Mucosa of stomach (tissue), 1 donor: ENCODE results near the gene OR56A3.
"Not testable (repeated sequence)": the region's sequence is repeated elsewhere in the genome, so short reads cannot be mapped to it uniquely, and the experiment has no call there.

Source experiments
- H3K27me3 ChIP-seq: one replicate; pipeline ENCODE4 v1.7.0; 2013; ENCODE audit warnings: mild to moderate bottlenecking, low read length; ENCODE audit not compliant: control insufficient read depth, insufficient read depth
- H3K36me3 ChIP-seq: one replicate; pipeline ENCODE4 v1.7.0; 2013; ENCODE audit warnings: low read length; ENCODE audit not compliant: control insufficient read depth, insufficient read depth
- H3K4me1 ChIP-seq: one replicate; pipeline ENCODE4 v1.7.0; 2013; ENCODE audit warnings: mild to moderate bottlenecking, low read length; ENCODE audit not compliant: control insufficient read depth, insufficient read depth
- H3K4me3 ChIP-seq: one replicate; pipeline ENCODE4 v1.7.0; 2013; ENCODE audit warnings: low read length
- H3K9ac ChIP-seq: one replicate; pipeline ENCODE4 v1.7.0; 2013; ENCODE audit warnings: mild to moderate bottlenecking, low read length, moderate library complexity
- H3K9me3 ChIP-seq: one replicate; pipeline ENCODE4 v1.7.0; 2013; ENCODE audit warnings: mild to moderate bottlenecking, low read length, moderate library complexity; ENCODE audit not compliant: control insufficient read depth
- donor health status: Pancreatic carcinoma.

Gene OR56A3

DNA sequence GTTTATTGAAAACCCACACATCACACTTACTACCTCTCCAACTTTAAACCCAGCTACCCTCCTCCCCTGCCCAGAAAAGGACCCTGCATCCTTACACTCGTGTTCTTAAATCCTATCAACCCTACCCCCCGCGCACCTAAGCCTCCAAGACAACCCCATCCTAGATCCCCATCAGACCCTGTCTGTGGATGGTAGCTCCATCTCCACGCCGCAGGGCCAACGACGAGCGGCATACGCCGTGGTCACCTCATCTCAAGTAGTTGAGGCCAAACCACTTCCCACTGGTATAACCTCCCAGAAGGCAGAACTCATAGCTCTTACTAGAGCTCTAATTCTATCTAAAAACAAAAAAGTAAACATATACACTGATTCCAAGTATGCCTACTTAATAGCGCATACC lies 9.4 kb upstream of the OR56A3 start:
- no peaks in the 10 kb centered on the region for H3K36me3 ChIP-seq
- no peak overlapping the region for H3K9ac ChIP-seq
- H3K9me3 ChIP-seq: no peaks in the 10 kb centered on the region
- H3K4me3 ChIP-seq: no peak overlapping the region
- H3K4me1 ChIP-seq: no peaks in the 10 kb centered on the region
- no peaks in the 10 kb centered on the region for H3K27me3 ChIP-seq

- Histone ChIP-seq H3K4me3 (no peak overlapping the region), H3K36me3 (no peaks in the 10 kb centered on the region), H3K27me3 (no peaks in the 10 kb centered on the region), H3K9me3 (no peaks in the 10 kb centered on the region), H3K4me1 (no peaks in the 10 kb centered on the region), H3K9ac (no peak overlapping the region)
Measured at GRCh38 chr11:5933116-5933515, 8.9 kb upstream of the OR56A3 start.

GRCh38 chr11:5937868-5938602 lies 4.0 kb upstream of the OR56A3 start:
- Histone ChIP-seq H3K4me1 (no peaks in the 10 kb centered on the region), H3K9me3 (no peaks in the 10 kb centered on the region), H3K4me3 (no peak overlapping the region), H3K27me3 (no peaks in the 10 kb centered on the region), H3K9ac (no peak overlapping the region), H3K36me3 (no peaks in the 10 kb centered on the region)

- no peak overlapping the region for H3K4me3 ChIP-seq
- H3K9me3 ChIP-seq: no peaks in the 10 kb centered on the region
- H3K4me1 ChIP-seq: no peaks in the 10 kb centered on the region
- no peaks in the 10 kb centered on the region for H3K27me3 ChIP-seq
- no peak overlapping the region for H3K9ac ChIP-seq
- H3K36me3 ChIP-seq: no peaks in the 10 kb centered on the region
Measured at GRCh38 chr11:5938603-5938965, 3.5 kb upstream of the OR56A3 start.

GRCh38 chr11:5940748-5941147 lies 1.3 kb upstream of the OR56A3 start:
- H3K36me3 ChIP-seq: no peaks in the 10 kb centered on the region
- no peaks in the 10 kb centered on the region for H3K4me1 ChIP-seq
- no peak overlapping the region for H3K4me3 ChIP-seq
- H3K9me3 ChIP-seq: no peaks in the 10 kb centered on the region
- no peaks in the 10 kb centered on the region for H3K27me3 ChIP-seq
- no peak overlapping the region for H3K9ac ChIP-seq

DNA sequence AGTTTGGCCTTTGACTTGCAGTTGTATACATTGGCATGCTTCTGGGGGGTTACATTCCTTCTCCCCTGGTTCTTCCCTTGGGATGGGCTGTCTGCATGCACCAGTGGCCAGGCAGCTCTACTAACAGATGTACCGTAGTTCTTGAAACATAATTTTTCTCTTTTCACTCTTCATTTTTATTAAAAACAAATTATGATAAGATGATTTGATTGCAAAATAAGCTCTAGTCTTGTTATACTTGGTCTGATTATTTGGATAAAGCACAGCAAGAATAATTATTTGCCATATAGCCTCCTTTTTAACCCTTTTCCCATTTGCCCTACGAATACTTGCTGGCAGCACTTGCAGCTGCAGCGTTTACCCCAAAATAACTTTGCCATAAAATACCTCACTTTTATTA lies 13.5 kb downstream of the OR56A3 start:
- Histone ChIP-seq H3K4me3 (no peak overlapping the region), H3K9ac (no peak overlapping the region), H3K9me3 (no peaks in the 10 kb centered on the region), H3K27me3 (no peaks in the 10 kb centered on the region), H3K4me1 (no peaks in the 10 kb centered on the region), H3K36me3 (no peaks in the 10 kb centered on the region)

- not testable (repeated sequence) for H3K27me3 ChIP-seq, H3K4me3 ChIP-seq, H3K4me1 ChIP-seq, H3K36me3 ChIP-seq, H3K9me3 ChIP-seq, H3K9ac ChIP-seq
Measured at GRCh38 chr11:5960704-5961320, 18.8 kb downstream of the OR56A3 start.

DNA sequence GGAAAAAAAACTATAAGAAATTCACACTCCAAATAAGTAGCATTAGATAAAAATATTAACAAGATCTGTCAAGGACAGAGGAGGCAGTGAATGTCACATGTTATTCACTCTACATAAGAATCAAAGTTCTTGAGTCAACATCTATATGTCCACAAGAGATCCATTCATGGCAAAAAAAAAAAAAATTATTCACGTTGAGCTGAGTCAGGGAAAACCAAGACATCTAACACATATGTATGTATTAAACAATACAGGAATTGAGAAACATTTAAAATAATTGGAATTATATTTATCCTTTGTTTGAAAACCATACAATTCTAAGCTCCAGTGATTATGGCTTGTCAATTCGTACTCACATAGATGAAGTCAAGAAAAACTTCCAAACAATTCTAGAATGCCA lies 24.9 kb downstream of the OR56A3 start:
- no peaks in the 10 kb centered on the region for H3K4me1 ChIP-seq
- no peak overlapping the region for H3K4me3 ChIP-seq
- H3K27me3 ChIP-seq: no peaks in the 10 kb centered on the region
- no peak overlapping the region for H3K9ac ChIP-seq
- no peaks in the 10 kb centered on the region for H3K9me3 ChIP-seq
- no peaks in the 10 kb centered on the region for H3K36me3 ChIP-seq

- H3K9me3 ChIP-seq: no peaks in the 10 kb centered on the region
- H3K27me3 ChIP-seq: no peaks in the 10 kb centered on the region
- no peaks in the 10 kb centered on the region for H3K4me1 ChIP-seq
- H3K9ac ChIP-seq: no peak overlapping the region
- H3K4me3 ChIP-seq: no peak overlapping the region
- no peaks in the 10 kb centered on the region for H3K36me3 ChIP-seq
Measured at GRCh38 chr11:5967708-5968107, 25.7 kb downstream of the OR56A3 start.

DNA sequence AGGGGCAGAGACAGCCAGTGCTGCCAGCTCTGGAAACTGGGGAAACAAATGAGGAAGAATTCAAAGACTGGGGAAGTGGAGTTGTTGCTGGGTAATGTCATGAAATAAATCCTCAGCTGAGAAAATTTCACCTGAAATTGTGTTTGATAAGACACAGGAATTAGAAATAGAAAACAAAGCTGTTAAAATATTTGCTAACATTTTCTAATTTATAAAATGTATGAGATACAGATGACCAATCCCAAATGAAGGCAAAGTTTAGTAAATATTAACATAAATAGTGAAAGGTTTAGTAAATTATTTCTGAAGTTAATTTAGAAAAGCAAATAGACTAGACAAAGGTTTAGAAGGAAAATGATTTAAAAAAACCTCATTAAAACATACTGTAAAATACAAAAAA lies 26.3 kb downstream of the OR56A3 start, which contains the start of gene OR56A5:
TSS of gene OR56A5 (minus strand) at position 101 of the 400 bp plus-strand sequence. CDS start at position 101, 0 bp downstream.
- Histone ChIP-seq H3K9me3 (no peaks in the 10 kb centered on the region), H3K4me3 (no peak within 1 kb of the TSS), H3K4me1 (no peaks in the 10 kb centered on the region), H3K9ac (no peak within 1 kb of the TSS), H3K36me3 (no peaks in the 10 kb centered on the region), H3K27me3 (no peaks in the 10 kb centered on the region)

- Histone ChIP-seq H3K9me3 (no peaks in the 10 kb centered on the region), H3K4me1 (no peaks in the 10 kb centered on the region), H3K27me3 (no peaks in the 10 kb centered on the region), H3K36me3 (no peaks in the 10 kb centered on the region), H3K4me3 (no peak overlapping the region), H3K9ac (no peak overlapping the region)
Measured at GRCh38 chr11:5973530-5973929, 31.5 kb downstream of the OR56A3 start.

DNA sequence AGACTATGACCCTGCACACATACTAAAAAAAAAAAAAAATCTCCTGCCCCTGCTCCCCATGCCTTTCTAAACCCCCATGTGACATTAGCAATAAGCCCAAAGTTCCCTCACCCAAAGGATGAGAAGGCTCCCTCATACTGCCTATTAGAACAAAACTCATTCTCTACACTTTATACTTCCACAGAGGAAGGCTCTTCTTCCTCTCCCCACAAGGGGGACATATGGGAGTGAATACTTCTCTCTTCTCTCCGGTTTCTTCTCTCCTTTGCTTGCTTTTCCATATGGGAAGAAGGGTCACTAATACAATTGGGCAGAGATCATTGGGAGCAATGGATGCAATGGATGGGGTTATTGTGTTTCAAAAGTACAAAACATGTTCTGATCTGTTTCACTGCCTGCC lies 41.4 kb downstream of the OR56A3 start:
- H3K27me3 ChIP-seq: no peaks in the 10 kb centered on the region
- H3K4me3 ChIP-seq: no peak overlapping the region
- H3K9ac ChIP-seq: no peak overlapping the region
- no peaks in the 10 kb centered on the region for H3K9me3 ChIP-seq
- H3K4me1 ChIP-seq: no peaks in the 10 kb centered on the region
- no peaks in the 10 kb centered on the region for H3K36me3 ChIP-seq
